Heart left ventricle (tissue), 16 donors: ENCODE results near the gene LRRC27. TPM values are rescaled to one million over a fixed set of nuclear protein-coding genes. Genes with fewer than 3 reads are reported as not detected.
A peak's percentile ranks its signal among the peaks of the same experiment; 100 is the strongest.

Experiments used
- ATAC-seq, 4 donors: fragments of 200-7000 bp; cut with Tn5 transposase; one replicate each; pipeline ENCODE4 v1.9.1; 2020 to 2022; ENCODE audit warnings: moderate library complexity in 4 of 4, mild to moderate bottlenecking in 3 of 4, moderate number of reproducible peaks in 1 of 4
- DNase-seq, 5 donors: peaks; one replicate each; pipeline ENCODE4 v3.0.0-alpha.2; 2020
- H3K27ac ChIP-seq, 12 donors: fragments of 200-600 bp; sonication (generic) in 4 of 12; one replicate each; pipeline versions ENCODE4 v1.5.0 to v1.8.0; 2016 to 2022; ENCODE audit warnings: mild to moderate bottlenecking in 2 of 12
- H3K27me3 ChIP-seq, 9 donors: fragments of 200-600 bp; sonication (generic) in 2 of 9; one replicate each; pipeline versions ENCODE4 v1.5.1 to v1.8.0; 2016 to 2022; ENCODE audit warnings: mild to moderate bottlenecking in 3 of 9
- H3K36me3 ChIP-seq, 9 donors: fragments of 200-600 bp; sonication (generic) in 2 of 9; one replicate each; pipeline versions ENCODE4 v1.5.0 to v1.8.0; 2018 to 2022; ENCODE audit warnings: mild to moderate bottlenecking in 2 of 9
- H3K4me1 ChIP-seq, 12 donors: fragments of 200-600 bp; sonication (generic) in 4 of 12; one replicate each; pipeline versions ENCODE4 v1.5.0 to v1.8.0; 2016 to 2022; ENCODE audit warnings: mild to moderate bottlenecking in 3 of 12
- H3K4me3 ChIP-seq, 12 donors: fragments of 200-600 bp; sonication (generic) in 4 of 12; one replicate each; pipeline versions ENCODE4 v1.5.0 to v1.8.0; 2017 to 2022; ENCODE audit warnings: mild to moderate bottlenecking in 9 of 12, moderate library complexity in 4 of 12
- H3K9me3 ChIP-seq, 12 donors: fragments of 200-600 bp; sonication (generic) in 4 of 12; one replicate each; pipeline versions ENCODE4 v1.5.0 to v1.8.0; 2016 to 2022; ENCODE audit warnings: mild to moderate bottlenecking in 1 of 12
- POLR2A ChIP-seq, 2 donors: fragments of 450-650 bp; IDR thresholded peaks; one replicate each; pipeline ENCODE4 v1.6.1; 2017; ENCODE audit warnings: antibody characterized with exemption in 2 of 2, mild to moderate bottlenecking in 2 of 2, moderate library complexity in 2 of 2
- WGBS, 4 donors: extraction: QIAGEN DNeasy Blood & Tissue Kit in 2 of 4; methylation state at CpG; one replicate each; pipeline versions ENCODE4 v1.1.5 to v1.1.7; 2013 to 2018; 5-methylcytosine and 5-hydroxymethylcytosine counted together
- intact Hi-C, 10 donors: fragments of 100-400 bp; cut with DNase I; formaldehyde crosslinking; loops; one replicate each; pipeline versions ENCODE4 v1.11.1 to v1.14.2; 2022
- polyA plus RNA-seq, 2 donors: library from polyadenylated mRNA; stranded (reverse); fragments of 200-250 nt; gene quantifications; one replicate each; pipeline ENCODE4 v1.2.3, GENCODE V29; 2013
- total RNA-seq, 9 donors: library from RNA; depleted of rRNA in 2 of 9; stranded (reverse); fragments of >200 nt in 2 of 9; fragmentation: NEBNext Ultra II Directional in 3 of 9; extraction: Animal tissue kit (Norgen Biotek cat#: 25700) in 3 of 9; gene quantifications; one replicate each; pipeline versions ENCODE4 v1.1.0 to v1.2.4, GENCODE V29; 2016 to 2023
- TF ChIP-seq, protein P1 (sequence below), 12 donors: fragments of 200-600 bp; sonication (generic) in 4 of 12; IDR thresholded peaks; one replicate each; pipeline versions ENCODE4 v1.5.0 to v1.8.0; 2018 to 2022; ENCODE audit warnings: antibody characterized with exemption in 12 of 12, mild to moderate bottlenecking in 5 of 12
- donor health status: ischemic (EF 13 %, LVEDD 7.1; RV severe dilation, severe dysfunction).
- donor health status: healthy with polysubstance abuse.
- donor health status: DM: no; HTN: yes; CAD: no.
- donor health status: DM: no; HTN: no; CAD: no.
- donor health status: ischemic (EF 25% LVEDD 6.9; RV normal size, moderate dysfunction).
- donor health status: ischemic (EF 25% LVEDD 5.7; RV mildly dilated, moderate dysfunction).
- donor health status: healthy.
- donor health status: DM: yes; HTN: yes; CAD: no.
- donor health status: ischemic (EF 35%, LVEDD 5.7; RV mildly dilated, moderate dysfunction).
- donor health status: nonischemic (EF 11% LVEDD 7.7; RV severe dilation, severe dysfunction).
- donor health status: DM: yes; HTN: yes; CAD: no.
- donor health status: PGD.
- donor health status: ischemic (EF 29% LVEDD 5.4; RV normal size, mild dysfunction).
- donor health status: nonischemic (EF 23%, LVEDD 6.1; RV moderate dilation, normal function).

The LRRC27 gene
- total and polyA plus RNA-seq, 11 donors = 2.6 to 8.9 (median 5.1) TPM

DNA sequence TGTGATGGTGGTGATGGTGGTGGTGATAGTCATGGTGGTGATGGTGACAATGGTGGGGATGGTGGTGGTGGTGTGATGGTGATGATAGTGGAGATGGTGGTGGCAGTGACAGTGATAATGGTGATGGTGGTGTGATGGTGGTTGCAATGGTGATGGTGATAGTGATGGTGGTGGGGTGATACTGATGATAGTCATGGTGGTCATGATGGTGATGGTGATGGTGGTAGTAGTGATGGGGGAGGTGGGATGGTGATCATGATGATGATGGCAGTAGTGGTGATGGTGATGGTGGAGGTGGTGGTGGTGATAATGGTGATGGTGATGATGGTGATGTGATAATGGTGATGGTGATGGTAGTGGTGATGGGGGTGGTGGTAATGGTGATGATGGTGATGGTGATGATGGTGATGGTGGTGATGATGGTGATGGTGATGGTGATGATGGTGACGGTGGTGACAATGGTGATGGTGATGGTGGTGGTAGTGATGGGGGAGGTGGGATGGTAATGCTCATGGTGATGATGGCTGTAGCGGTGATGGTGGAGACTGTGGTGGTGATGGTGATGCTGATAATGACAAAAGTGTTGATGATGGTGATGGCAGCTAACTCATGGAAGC, 60.3 kb downstream of the LRRC27 start:
- DNase-seq (peak in 1 of 5 donors; percentile 7), ATAC-seq (no peak)
- no peak overlapping the region for H3K27ac ChIP-seq
- no peaks in the 10 kb centered on the region for H3K36me3 ChIP-seq
- intact Hi-C loops = loop anchor here in 6 of 10 donors (2.0 to 10.0 kb wide), 5 partner anchors 59 to 250 kb away; no protein-coding TSS in a partner anchor
- H3K9me3 ChIP-seq = no peaks in the 10 kb centered on the region
- no peak for TF ChIP-seq POLR2A (IDR thresholded peaks at IDR 0.05)
- TF ChIP-seq, protein P1, sequence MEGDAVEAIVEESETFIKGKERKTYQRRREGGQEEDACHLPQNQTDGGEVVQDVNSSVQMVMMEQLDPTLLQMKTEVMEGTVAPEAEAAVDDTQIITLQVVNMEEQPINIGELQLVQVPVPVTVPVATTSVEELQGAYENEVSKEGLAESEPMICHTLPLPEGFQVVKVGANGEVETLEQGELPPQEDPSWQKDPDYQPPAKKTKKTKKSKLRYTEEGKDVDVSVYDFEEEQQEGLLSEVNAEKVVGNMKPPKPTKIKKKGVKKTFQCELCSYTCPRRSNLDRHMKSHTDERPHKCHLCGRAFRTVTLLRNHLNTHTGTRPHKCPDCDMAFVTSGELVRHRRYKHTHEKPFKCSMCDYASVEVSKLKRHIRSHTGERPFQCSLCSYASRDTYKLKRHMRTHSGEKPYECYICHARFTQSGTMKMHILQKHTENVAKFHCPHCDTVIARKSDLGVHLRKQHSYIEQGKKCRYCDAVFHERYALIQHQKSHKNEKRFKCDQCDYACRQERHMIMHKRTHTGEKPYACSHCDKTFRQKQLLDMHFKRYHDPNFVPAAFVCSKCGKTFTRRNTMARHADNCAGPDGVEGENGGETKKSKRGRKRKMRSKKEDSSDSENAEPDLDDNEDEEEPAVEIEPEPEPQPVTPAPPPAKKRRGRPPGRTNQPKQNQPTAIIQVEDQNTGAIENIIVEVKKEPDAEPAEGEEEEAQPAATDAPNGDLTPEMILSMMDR (IDR thresholded peaks at IDR 0.05) = no peak
- 76 to 98% (median 94%) methylated on average over 2 of the region's 2 CpGs for WGBS, 4 donors
- peaks cover 0 to 32% (median 14%) of the 10 kb centered on the region in 12 donors for H3K4me1 ChIP-seq
- H3K27me3 ChIP-seq = peaks cover 0 to 3% (median 0%) of the 10 kb centered on the region in 9 donors
- no peak overlapping the region for H3K4me3 ChIP-seq

DNA sequence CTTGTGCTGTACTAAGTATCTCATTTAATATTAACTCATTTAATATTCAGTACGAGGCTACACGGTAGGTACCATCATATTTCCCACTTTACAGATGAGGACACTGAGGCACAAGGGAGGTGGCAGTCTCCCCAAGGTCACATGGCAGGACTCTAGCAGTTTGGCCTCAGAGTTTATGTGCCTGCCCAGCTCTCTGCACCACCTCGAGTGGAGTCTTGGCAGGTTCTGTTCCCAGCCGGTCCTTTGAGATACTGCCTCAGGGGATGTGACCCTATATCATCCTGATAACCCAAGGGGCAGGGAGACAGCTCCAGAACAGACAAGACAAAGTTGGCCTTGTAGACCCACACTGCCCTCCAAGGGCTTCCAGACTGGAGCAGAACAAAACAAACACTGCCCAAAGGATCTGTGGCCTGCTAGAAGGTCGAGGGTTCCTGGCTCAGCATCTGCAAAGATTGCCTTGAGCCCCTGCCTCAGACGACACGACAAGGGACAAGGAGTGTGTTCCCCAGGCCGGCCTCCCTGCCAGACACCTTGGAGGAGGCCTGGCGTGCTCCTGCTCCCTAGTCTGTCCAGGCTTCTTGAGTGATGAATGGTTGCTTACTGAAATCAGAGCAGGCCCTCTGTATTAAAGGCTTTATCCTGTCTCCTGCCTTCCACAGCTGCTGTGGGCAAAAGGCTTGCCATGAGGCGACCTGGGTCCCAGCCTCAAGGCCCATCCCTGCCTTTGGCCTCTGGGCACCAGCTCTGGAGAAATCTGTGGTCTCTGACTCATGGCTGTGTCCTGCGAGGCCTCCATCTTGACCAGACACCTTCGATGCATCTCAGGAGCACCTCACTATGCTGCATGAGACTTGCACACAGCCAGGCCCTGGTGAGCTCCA, 61.1 kb downstream of the LRRC27 start:
- H3K27me3 ChIP-seq = peaks cover 0 to 3% (median 0%) of the 10 kb centered on the region in 9 donors
- intact Hi-C loops = loop anchor here in 6 of 10 donors (2.0 to 10.0 kb wide), 5 partner anchors 58 to 249 kb away; no protein-coding TSS in a partner anchor
- no peaks in the 10 kb centered on the region for H3K36me3 ChIP-seq
- H3K4me3 ChIP-seq = no peak overlapping the region
- no peaks in the 10 kb centered on the region for H3K9me3 ChIP-seq
- 80 to 88% (median 84%) methylated on average over 10 to 12 of the region's 12 CpGs for WGBS, 4 donors
- peaks cover 0 to 37% (median 16%) of the 10 kb centered on the region in 12 donors for H3K4me1 ChIP-seq
- DNase-seq = peak in 1 of 5 donors; percentile 44
- H3K27ac ChIP-seq = peak overlapping the region in 1 of 12 donors; percentile 24
- TF ChIP-seq, protein P1 (IDR thresholded peaks at IDR 0.05) = no peak
- TF ChIP-seq POLR2A (IDR thresholded peaks at IDR 0.05) = no peak
- ATAC-seq = no peak

DNA sequence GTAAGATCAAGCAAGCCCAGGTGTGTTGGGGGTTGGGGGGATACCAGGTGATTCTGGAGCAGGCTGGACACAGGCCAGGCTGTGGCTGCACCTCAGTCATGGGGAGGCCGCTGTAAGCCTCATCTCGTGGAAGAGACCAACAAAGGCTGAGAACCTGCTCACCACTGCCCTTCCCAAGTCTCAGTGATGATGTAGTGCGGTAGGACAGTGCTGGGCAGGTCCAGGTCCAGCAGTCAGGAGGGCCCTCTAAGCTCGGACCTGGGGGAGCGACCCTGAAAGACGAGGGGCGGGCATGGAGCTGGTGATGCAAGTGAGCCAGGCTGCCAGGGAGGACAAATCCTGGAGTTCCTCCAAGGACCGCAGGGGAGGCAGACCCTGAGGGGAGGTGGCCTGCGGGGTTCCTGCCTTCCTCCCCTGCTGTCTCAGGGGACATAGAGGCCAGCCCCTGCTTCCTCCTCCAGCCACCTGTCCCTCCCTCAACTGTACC, 61.7 kb downstream of the LRRC27 start:
- intact Hi-C loops = loop anchor here in 7 of 10 donors (2.0 to 10.0 kb wide), 6 partner anchors 57 to 249 kb away; partner anchors contain the start of gene INPP5A (in 1 of the 7)
- WGBS, 4 donors = 68 to 77% (median 76%) methylated on average over 9 of the region's 9 CpGs
- no peak for TF ChIP-seq POLR2A (IDR thresholded peaks at IDR 0.05)
- TF ChIP-seq, protein P1 (IDR thresholded peaks at IDR 0.05) = no peak
- no peak overlapping the region for H3K4me3 ChIP-seq
- peaks cover 0 to 3% (median 0%) of the 10 kb centered on the region in 9 donors for H3K27me3 ChIP-seq
- H3K27ac ChIP-seq = peak overlapping the region in 2 of 12 donors; percentile 9 to 97
- DNase-seq = peak in 1 of 5 donors; percentile 64
- peaks cover 0 to 44% (median 22%) of the 10 kb centered on the region in 12 donors for H3K4me1 ChIP-seq
- no peaks in the 10 kb centered on the region for H3K9me3 ChIP-seq
- H3K36me3 ChIP-seq = no peaks in the 10 kb centered on the region
- ATAC-seq = no peak
